Measurements from ENCODE around the gene VARS1.

VARS1 gene

DNA sequence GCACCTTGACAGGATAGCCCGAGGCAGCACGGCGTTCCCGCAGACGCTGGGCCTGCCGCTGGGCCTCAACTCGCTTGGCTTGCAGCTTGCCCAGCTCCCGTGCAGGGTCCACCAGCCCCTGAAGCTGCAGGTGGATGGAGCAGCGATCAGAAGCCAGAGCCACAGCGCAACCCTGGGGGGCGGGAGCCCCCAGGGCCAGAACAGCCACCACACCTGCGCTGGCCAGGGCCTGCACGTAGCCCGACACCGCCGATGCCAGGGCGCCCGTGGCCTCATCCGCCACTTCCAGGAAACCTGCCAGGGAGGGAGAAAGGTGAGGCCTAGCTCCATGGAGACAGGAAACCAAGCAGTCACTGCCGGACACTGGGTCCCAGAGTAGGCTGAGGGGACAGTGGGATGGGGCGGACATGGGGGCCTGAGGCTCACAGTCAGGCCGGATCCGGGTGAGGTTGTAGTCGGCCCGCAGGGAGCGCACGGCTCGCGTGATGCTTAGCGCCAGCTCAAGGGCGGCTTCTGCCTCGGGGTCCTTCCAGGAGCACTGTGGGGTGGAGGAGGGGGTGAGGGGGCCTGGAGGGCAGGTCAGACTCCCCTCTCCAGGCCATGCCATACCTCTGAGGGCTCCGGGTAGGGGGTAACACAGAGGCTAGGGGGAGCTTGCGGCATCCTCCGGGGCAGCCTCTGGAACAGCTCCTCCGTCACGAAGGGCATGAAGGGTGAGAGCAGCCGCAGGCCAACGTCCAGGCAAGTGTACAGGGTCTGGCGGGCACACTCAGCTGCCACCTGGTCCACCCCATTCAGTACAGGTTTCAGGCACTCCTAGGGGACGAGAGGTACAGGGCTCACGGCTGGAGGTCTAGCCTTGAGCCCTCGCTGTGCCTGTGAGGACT, 16.3 kb downstream of the VARS1 start:
- no peak for DNase-seq (ENCODE audit: low read depth)
- TF ChIP-seq CTCF (conservative IDR thresholded peaks at IDR 0.05; ENCODE audit: low read depth, low read length): no peak
- no peak overlapping the region for H3K4me3 ChIP-seq (ENCODE audit: low read depth, low read length)

- TF ChIP-seq CTCF (conservative IDR thresholded peaks at IDR 0.05; ENCODE audit: low read depth, low read length): no peak
- H3K4me3 ChIP-seq (ENCODE audit: low read depth, low read length): no peak overlapping the region
- DNase-seq (ENCODE audit: low read depth): no peak
Observed at GRCh38 chr6:31778193-31778592, 17.4 kb downstream of the VARS1 start.

- no peak for DNase-seq (ENCODE audit: low read depth)
- no peak for TF ChIP-seq CTCF (conservative IDR thresholded peaks at IDR 0.05; ENCODE audit: low read depth, low read length)
- H3K4me3 ChIP-seq (ENCODE audit: low read depth, low read length): no peak overlapping the region
Observed at GRCh38 chr6:31777667-31778050, 17.9 kb downstream of the VARS1 start.

- no peak within 1 kb of the TSS for H3K4me3 ChIP-seq (ENCODE audit: low read depth, low read length)
- TF ChIP-seq CTCF (conservative IDR thresholded peaks at IDR 0.05; ENCODE audit: low read depth, low read length): no peak
- DNase-seq (ENCODE audit: low read depth): peak; percentile 73
Observed at GRCh38 chr6:31776989-31777666, 18.4 kb downstream of the VARS1 start, which contains the start of gene VWA7. Gene VWA7, minus strand, starts transcription at chr6:31777328. Its CDS starts 549 bp downstream, at chr6:31776779.

DNA sequence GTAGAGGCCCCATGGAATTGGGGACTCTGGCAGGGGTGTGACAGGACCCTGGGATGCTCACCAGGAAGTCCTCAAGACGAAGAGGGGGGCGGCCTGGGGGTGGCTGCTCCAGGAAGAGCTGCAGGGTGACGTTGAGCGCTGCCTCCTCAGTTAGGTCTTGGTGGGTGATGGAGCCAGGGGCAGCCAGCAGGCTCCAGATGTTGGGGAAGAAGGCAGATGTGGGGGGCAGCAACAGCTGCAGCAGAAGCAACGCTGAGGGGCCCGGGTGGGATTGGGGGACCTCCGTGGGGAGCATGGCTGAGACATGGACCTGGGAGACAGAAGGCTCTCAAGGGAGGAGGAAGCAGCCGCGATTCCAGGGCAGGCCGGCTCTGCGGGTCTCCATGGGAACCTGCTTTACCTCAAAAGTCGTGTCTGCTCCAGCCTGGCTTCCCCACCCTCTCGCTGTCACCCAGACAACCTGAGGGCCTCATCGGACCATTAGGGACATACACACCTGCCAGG, 19.0 kb downstream of the VARS1 start:
- no peak overlapping the region for H3K4me3 ChIP-seq (ENCODE audit: low read depth, low read length)
- TF ChIP-seq CTCF (conservative IDR thresholded peaks at IDR 0.05; ENCODE audit: low read depth, low read length): no peak
- DNase-seq (ENCODE audit: low read depth): no peak

DNA sequence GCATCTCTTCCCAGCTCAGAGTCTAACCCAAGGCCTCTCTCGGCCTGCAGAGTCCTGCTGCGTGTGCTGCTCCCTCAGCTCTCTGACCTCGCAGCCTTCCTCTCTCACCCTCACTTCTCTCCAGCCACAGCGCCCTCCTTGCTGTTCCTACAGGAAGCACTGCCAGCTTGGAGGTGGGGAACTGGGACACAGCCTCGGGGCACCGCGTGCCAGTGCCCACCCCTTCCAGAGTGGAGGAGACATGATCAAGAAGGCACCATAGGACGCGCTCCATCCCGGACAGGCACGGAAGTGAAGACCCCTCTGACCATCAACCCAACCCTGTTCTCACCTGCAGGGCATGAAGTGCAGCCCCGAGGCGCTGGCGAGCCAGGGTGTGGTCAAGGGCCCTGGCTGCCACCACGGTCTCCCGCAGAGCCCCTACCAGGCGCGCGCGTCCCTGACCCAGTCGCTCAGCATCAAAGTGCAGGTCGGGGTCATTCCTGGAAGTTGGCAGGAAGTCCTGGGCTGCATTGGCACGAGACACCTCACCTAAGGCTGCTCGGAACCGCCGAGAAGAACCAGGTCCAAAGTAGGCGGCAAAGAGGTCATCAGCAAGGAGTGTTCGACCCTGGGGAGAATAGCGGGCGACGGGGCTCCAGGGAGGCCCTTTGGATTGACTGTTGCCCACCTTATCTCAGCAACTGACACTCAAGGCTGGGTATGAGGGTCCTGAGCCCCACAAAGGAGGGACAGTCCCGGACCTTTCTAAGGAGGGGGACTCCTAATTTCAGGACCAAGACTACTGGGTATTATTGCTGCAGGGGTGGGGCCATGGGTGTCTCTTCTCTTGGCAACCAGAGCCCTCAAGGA, 19.7 kb downstream of the VARS1 start:
- H3K4me3 ChIP-seq (ENCODE audit: low read depth, low read length): no peak overlapping the region

More for the DNA sequence above, 19.7 kb downstream of the VARS1 start:
- no peak for DNase-seq (ENCODE audit: low read depth)
- TF ChIP-seq CTCF (conservative IDR thresholded peaks at IDR 0.05; ENCODE audit: low read depth, low read length): no peak
